ENCODE measurements around the gene SLC30A1.

DNA sequence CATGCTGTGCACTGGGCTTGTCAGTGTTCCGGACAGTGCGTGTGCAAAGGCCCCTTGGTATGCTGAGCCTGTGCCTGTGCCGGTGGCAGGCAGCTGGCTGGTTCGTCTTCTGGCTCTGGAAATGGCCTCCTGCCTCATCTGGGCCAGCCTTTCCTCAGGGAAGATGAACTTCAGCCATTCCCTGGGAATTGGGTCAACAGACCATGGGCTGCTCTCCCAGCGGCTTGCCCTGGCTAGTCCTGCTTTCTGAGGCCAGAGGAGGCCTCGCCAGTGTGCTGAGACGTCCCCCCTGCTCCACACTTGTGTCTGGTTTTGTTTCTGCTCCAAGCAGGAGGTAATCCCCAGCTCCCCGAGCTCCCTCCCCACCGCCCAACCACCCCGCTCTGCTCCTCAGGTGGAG, 54.4 kb downstream of the SLC30A1 start:
- TF ChIP-seq EZH2 (IDR thresholded peaks at IDR 0.05; ENCODE audit: borderline replicate concordance, insufficient read depth, low read length, poor library complexity, severe bottlenecking): no peak
- TF ChIP-seq, protein P1, sequence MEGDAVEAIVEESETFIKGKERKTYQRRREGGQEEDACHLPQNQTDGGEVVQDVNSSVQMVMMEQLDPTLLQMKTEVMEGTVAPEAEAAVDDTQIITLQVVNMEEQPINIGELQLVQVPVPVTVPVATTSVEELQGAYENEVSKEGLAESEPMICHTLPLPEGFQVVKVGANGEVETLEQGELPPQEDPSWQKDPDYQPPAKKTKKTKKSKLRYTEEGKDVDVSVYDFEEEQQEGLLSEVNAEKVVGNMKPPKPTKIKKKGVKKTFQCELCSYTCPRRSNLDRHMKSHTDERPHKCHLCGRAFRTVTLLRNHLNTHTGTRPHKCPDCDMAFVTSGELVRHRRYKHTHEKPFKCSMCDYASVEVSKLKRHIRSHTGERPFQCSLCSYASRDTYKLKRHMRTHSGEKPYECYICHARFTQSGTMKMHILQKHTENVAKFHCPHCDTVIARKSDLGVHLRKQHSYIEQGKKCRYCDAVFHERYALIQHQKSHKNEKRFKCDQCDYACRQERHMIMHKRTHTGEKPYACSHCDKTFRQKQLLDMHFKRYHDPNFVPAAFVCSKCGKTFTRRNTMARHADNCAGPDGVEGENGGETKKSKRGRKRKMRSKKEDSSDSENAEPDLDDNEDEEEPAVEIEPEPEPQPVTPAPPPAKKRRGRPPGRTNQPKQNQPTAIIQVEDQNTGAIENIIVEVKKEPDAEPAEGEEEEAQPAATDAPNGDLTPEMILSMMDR (IDR thresholded peaks at IDR 0.05; ENCODE audit: poor library complexity, severe bottlenecking): no peak
- TF ChIP-seq EP300 (conservative IDR thresholded peaks at IDR 0.05; ENCODE audit: poor library complexity, severe bottlenecking): no peak
- TF ChIP-seq POLR2AphosphoS5 (IDR thresholded peaks at IDR 0.05): no peak
- TF ChIP-seq MXI1 (conservative IDR thresholded peaks at IDR 0.05; ENCODE audit: poor library complexity, severe bottlenecking): no peak
- no peak for TF ChIP-seq RAD21 (conservative IDR thresholded peaks at IDR 0.05)
- TF ChIP-seq, protein P2, sequence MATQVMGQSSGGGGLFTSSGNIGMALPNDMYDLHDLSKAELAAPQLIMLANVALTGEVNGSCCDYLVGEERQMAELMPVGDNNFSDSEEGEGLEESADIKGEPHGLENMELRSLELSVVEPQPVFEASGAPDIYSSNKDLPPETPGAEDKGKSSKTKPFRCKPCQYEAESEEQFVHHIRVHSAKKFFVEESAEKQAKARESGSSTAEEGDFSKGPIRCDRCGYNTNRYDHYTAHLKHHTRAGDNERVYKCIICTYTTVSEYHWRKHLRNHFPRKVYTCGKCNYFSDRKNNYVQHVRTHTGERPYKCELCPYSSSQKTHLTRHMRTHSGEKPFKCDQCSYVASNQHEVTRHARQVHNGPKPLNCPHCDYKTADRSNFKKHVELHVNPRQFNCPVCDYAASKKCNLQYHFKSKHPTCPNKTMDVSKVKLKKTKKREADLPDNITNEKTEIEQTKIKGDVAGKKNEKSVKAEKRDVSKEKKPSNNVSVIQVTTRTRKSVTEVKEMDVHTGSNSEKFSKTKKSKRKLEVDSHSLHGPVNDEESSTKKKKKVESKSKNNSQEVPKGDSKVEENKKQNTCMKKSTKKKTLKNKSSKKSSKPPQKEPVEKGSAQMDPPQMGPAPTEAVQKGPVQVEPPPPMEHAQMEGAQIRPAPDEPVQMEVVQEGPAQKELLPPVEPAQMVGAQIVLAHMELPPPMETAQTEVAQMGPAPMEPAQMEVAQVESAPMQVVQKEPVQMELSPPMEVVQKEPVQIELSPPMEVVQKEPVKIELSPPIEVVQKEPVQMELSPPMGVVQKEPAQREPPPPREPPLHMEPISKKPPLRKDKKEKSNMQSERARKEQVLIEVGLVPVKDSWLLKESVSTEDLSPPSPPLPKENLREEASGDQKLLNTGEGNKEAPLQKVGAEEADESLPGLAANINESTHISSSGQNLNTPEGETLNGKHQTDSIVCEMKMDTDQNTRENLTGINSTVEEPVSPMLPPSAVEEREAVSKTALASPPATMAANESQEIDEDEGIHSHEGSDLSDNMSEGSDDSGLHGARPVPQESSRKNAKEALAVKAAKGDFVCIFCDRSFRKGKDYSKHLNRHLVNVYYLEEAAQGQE (IDR thresholded peaks at IDR 0.05; ENCODE audit: borderline replicate concordance): no peak

Data from neural cell (in vitro differentiated cells).